ENCODE data around the gene C14orf93.

The C14orf93 gene

GRCh38 chr14:23044840-23045239 lies 34.9 kb upstream of the C14orf93 start:
- no peak for DNase-seq

- no peak for DNase-seq
Measured at GRCh38 chr14:23043754-23044153, 33.8 kb upstream of the C14orf93 start.

GRCh38 chr14:23043145-23043544 lies 33.2 kb upstream of the C14orf93 start:
- DNase-seq = no peak

- no peak for DNase-seq
Measured at GRCh38 chr14:23042162-23042965, 32.4 kb upstream of the C14orf93 start, which contains the start of gene PSMB11. TSS of gene PSMB11 (plus strand) at chr14:23042212. CDS start at chr14:23042226, 14 bp downstream.

- DNase-seq = no peak
Measured at GRCh38 chr14:23041729-23042128, 31.8 kb upstream of the C14orf93 start.

DNA sequence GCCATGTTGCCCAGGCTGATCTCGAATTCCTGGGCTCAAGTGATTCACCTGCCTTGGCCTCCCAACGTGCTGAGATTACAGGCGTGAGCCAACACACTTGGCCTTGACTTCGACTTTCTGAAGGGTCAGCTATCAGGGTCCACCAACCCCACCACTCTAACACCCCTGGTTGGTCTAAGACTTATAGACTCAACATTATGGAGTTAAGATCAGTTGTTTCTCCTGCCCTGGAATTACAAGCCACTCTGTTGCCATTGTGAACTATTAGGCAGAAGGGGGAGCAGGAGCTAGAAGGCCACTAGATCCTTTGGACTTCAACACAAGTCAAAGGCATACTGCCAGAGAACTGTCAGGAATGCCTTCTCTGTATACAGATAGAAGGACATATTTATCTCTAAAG lies 30.2 kb upstream of the C14orf93 start:
- no peak for DNase-seq

DNA sequence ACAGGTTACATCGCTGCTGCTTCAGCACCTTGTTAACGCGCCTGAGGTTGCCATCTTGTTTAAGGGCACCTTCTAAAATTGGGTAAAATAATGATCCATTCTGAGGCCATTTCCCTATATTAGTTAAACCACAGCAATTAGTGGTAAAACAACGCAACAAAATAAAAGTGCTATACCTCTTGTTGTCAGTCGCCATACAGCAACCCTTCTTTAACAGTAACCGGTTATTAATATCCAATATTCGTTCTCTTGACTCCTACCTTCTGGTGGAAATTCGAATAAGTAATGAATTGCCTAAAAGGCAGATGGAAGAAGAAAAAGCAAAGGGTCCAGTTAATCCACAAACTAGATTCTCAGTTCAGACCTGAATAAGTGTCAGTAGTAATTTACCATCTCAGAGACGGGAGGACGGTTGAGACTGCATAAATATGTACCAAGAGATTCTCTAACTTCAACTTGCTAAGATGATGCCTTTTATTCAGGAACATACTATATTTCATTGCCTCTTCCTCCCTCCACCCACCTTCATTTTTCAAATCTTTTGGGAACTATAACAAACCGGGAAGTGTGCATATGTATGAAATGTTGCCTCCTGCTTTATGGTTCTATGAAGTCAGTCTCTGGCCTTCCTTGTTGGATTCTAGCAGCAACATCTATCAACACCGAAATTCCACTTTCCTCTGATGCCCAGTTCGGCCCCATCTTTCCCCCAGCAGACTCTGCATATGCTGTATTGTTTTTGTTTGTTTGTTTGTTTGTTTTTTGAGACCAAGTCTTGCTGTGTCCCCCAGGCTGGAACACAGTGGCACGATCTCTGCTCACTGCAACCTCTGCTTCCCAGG lies 25.6 kb upstream of the C14orf93 start:
- no peak for DNase-seq

DNA sequence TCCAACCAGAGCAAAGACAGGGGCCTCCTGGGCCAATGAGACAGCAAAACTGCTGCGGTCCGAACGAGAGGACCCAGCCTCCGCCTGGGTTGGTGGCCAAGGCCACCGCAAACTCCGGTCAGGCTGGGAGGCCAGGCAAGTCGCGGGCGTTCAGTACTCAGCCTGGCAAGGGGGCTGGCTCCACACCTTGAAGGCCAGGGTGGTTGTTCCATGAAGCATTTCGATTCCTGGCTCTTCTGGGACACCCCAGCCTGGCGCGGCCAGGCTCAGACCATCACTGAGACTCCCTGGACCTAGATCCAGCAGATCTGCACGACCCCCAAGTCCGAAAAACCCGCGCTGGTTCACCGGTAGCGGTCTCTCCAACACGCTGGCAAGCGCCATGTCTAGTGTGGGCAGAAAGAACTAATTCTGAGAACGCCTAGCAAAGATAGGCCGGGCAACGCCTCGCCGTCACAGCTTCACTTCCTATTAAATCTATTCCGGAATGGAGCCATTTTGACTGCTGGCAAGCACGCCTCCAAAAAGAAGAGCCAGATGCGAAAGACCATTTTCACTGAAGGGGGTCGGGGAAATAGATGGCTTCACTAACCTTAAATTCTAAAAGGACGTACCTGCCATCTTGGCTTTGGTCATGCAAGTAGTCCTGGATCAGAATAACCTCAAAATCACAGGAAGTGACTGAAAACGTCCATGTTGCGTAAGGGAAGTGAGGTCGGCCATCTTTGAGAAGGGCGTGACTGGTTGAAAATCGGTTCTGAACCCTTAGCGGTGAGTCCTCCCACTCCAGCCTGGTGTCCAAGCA lies 24.8 kb upstream of the C14orf93 start, which contains the start of gene PSMB5:
PSMB5 (minus strand) TSS at position 403 of the 805 bp plus-strand sequence; CDS start at position 384, 19 bp downstream.
- DNase-seq = no peak

GRCh38 chr14:23033801-23034497 lies 24.0 kb upstream of the C14orf93 start:
- DNase-seq = no peak

DNA sequence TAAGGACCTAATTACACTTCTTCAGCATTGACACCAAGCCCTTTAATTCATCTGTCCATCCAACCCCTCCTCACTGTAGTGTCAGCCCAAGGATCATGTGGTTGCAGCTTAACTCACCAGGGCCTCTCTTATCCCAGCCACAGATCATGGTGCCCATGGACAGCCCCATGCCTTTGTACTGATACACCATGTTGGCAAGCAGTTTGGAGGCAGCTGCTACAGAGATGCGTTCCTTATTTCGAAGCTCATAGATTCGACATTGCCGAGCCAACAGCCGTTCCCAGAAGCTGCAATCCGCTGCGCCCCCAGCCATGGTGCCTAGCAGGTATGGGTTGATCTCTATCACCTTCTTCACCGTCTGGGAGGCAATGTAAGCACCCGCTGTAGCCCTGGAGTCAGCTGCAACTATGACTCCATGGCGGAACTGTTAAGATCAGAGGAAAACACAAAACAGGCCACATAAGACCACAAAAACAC lies 23.3 kb upstream of the C14orf93 start:
- no peak for DNase-seq

DNA sequence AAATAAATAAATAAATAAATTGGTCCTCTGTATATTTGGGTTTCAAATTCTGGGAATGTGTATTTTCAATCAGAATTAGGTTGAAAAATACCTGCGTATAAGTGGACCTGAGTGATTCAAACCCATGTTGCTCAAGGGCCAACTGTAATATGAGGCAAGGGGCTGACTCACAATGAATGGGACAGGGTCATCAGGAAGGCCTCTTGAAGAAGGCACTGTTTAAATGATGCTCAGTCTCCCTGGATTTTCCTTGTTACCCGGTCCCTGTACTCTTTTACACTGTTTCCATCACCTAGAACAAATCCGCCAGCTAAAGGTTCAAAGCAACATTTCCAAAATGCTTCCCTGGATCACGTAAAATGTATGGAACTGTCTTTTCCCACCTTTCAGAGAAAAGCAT lies 21.0 kb upstream of the C14orf93 start:
- DNase-seq = no peak

GRCh38 chr14:23028799-23029198 lies 18.9 kb upstream of the C14orf93 start:
- DNase-seq = no peak

DNA sequence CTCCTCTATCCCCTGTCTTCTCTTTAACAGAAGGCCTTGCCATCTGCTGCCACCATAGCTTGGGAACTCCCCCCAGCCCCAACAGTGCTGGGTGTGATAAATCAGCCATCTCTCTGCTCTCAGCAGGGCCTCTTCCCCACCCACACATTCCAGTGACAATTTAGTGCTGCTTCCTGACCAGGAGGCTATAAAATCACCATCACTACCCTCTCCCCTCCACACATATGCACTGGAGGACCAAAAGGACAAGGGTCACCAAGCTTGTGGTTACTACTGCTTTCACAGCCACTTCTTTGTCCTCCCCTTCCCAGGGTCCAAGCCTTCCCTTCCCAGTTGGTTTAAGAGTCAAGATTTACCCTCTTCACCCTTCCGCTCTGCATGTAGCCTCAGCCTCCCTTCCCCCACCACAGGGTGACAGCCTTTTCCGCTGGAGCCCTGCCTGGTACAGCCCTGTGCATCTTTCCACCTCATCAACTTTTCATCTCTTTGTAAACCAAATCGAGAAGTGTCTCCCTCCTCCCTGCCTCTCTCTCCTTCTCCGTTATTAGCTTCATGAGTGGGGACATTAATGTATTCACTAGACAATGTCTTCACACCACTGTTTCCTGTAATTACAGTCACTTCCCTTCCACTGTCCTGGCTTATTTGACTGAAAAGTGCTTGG lies 15.3 kb upstream of the C14orf93 start:
- DNase-seq = no peak

- no peak for DNase-seq
Measured at GRCh38 chr14:23024612-23025075, 14.7 kb upstream of the C14orf93 start.

GRCh38 chr14:23023795-23024152 lies 13.8 kb upstream of the C14orf93 start:
- no peak for DNase-seq

DNA sequence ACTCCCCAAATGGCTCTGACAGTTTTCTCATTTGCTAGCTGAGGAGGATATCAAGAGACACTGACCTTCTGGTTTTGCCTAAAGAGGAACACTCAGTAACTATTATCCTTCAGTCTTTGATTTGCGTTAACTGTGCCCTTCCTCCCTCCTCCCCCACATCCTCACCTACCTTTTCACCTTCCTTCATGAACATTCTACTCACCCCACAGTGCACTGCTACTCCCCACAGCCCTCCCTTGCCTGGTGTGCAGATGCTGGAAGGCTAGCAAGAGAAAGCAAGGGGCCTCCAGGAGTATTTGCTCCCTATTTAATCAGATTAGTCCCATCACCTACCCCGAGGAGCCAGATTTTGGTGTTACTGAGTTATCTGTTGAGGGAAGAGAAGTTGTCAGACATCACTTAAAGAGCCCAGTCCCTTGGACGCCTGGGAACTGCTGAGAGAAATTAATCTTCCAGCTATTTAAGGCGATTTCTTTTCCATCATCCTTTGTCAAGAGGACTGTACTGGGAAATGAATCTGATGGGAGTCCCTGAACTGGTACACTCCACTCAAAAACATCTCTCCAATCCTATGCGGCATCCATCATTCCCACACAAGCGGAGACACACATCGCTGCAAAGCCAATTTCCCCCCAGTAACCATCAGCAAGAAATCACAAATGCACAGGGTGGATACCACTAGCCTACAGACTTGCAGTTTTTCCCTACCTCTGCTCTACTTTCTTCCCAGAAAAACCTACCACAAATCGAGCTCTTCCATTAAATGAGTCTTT lies 13.3 kb upstream of the C14orf93 start:
- no peak for DNase-seq

DNA sequence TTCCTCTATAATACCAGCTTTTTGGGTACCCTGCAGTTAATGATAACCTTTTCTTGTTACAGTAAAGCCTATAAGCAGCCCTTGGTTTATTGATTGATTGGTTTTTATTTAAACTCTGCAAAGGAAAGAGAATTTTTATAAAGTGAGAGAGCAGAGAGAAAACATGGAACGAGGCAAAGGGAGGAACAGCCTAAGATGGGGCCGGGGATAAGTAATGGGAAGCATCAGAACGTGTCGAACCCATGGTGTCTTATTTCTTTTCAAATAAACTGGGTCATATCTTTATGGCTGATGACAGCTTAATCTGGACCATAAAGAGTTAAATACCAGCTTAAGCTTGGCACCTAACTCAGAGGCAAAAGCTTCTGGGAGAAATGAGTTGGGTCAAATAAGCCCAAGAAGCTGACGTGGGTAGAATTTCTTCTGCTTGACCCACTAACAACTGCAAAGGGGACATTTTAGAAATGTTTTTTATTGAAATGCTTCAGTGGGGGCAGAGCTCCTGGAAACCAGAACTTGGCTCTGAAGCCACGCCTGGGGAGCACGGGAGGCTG lies 12.0 kb upstream of the C14orf93 start:
- no peak for DNase-seq

GRCh38 chr14:23021434-23021833 lies 11.5 kb upstream of the C14orf93 start:
- DNase-seq = no peak

DNA sequence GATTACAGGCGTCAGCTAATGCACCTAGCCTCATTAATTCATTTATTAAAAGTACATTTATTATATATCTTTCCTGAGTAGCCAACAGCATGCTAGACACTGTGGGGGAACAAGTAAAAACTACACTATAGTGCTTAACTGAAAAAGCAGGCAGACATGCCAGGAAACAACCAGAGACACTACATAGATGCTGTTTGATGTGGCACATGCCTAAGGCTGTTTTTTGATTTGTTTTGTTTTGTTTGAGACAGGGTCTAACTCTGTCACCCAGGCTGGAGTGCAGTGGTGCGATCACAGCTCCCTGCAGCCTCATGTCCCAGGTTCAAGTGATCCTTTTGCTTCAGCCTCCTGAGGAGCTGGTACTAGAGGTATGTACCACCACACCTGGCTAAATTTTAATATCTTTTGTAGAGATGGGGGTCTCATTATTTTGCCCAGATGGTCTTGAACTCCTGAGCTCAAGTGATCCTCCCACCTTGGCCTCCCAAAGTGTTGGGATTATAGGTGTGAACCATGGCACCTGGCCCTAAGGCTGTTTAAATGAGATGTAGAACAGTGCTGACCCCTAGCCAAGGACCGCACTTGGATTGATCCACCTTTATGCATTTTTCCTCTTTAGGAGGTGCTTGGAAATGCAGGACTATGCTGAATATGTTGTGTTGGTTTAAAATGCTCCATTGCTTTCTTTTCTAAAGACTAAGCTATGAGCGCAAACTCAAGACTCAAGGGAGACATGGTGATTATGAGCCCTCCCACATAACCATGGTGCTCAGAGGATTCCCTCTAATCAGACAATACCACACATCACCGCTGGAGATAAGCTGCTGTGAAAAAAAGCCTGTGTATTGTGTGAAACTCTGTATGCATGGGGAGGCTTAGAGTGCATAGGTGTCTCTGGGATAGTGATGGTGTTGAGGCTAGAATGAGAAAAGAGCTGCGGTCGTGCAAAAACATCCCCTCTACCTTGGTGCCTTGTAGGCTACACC lies 10.5 kb upstream of the C14orf93 start:
- no peak for DNase-seq

Data from NCI-H510A treated with DMSO at 0.1 percent for 48 hours (cell line).